Activated B cell treated with CpG ODN at 0.5 μM for 24 hours (primary cell): ENCODE data around the gene UBE2U. TPM values are rescaled to one million over a fixed set of nuclear protein-coding genes. Genes with fewer than 3 reads are reported as not detected.
"Not testable (repeated sequence)": the region's sequence is repeated elsewhere in the genome, so short reads cannot be mapped to it uniquely, and the experiment has no call there.

Source experiments
- ATAC-seq: fragments of 200-7000 bp; cut with Tn5 transposase; one replicate; pipeline ENCODE4 v1.10.0; 2021; ENCODE audit warnings: low read depth, mild to moderate bottlenecking, moderate library complexity
- CTCF ChIA-PET: fragments of 350-600 bp; sonication (Branson Sonifier 250); formaldehyde crosslinking; loops from one replicate; lab custom pipeline; 2021; ENCODE audit warnings: antibody characterized with exemption; lab: Charles Lee
- POLR2A ChIA-PET: fragments of 350-600 bp; sonication (Branson Sonifier 250); formaldehyde crosslinking; loops from one replicate; lab custom pipeline; 2021; ENCODE audit warnings: antibody characterized with exemption; lab: Charles Lee
- DNase-seq: peaks from one replicate; pipeline ENCODE4 v3.0.0; 2022
- H3K27ac Mint-ChIP-seq: one replicate; pipeline ENCODE4 v1.8.0; 2020; ENCODE audit warnings: mixed read lengths
- H3K27me3 Mint-ChIP-seq: one replicate; pipeline ENCODE4 v1.8.0; 2021; ENCODE audit warnings: mixed read lengths
- H3K36me3 Mint-ChIP-seq: one replicate; pipeline ENCODE4 v1.8.0; 2021; ENCODE audit warnings: low read depth, mixed read lengths
- H3K4me1 Mint-ChIP-seq: one replicate; pipeline ENCODE4 v1.8.0; 2021; ENCODE audit warnings: mixed read lengths
- H3K4me3 Mint-ChIP-seq: one replicate; pipeline ENCODE4 v1.8.0; 2020; ENCODE audit warnings: mild to moderate bottlenecking, mixed read lengths
- H3K9me3 Mint-ChIP-seq: one replicate; pipeline ENCODE4 v1.8.0; 2020; ENCODE audit warnings: mixed read lengths
- intact Hi-C: fragments of 100-400 bp; cut with micrococcal nuclease; formaldehyde crosslinking; loops from one replicate; pipeline ENCODE4 v1.15.1; 2024
- total RNA-seq: library from RNA; stranded (reverse); gene quantifications from 2 replicates; pipeline ENCODE4 v1.2.3, GENCODE V29; 2022
- TF ChIP-seq, protein P1 (sequence below): fragments of 200-600 bp; IDR thresholded peaks from one replicate; pipeline ENCODE4 v1.8.0; 2022; ENCODE audit warnings: antibody characterized with exemption, mild to moderate bottlenecking

Gene UBE2U
- total RNA-seq, 1 donor from 2014 or later: not detected

DNA sequence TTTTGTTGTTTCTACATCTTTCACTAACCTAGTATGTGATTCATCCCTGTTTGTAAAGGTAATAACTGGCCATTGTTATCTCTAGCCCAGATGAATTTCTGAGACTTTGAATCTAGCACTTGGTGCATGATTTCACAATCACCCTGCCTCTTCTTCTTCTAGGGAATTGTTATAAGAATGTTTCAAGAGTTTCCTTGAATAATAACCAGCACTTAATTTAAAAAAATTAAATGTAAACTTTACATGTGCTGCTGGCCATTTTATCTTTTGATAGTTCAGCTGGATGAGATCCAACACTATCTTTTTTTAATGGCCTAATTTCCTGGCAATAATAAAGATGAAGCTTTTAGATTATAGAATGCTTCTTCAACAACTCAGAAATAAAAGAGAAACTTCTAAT lies 31.8 kb downstream of the UBE2U start:
- CTCF ChIA-PET: no interaction called here
- ATAC-seq: no peak
- Mint-ChIP-seq H3K36me3 (no peaks in the 10 kb centered on the region), H3K4me1 (no peaks in the 10 kb centered on the region), H3K27ac (no peak overlapping the region), H3K27me3 (peaks cover 11% of the 10 kb centered on the region), H3K4me3 (no peak overlapping the region), H3K9me3 (no peaks in the 10 kb centered on the region)
- POLR2A ChIA-PET: no interaction called here
- DNase-seq: no peak
- TF ChIP-seq, protein P1, sequence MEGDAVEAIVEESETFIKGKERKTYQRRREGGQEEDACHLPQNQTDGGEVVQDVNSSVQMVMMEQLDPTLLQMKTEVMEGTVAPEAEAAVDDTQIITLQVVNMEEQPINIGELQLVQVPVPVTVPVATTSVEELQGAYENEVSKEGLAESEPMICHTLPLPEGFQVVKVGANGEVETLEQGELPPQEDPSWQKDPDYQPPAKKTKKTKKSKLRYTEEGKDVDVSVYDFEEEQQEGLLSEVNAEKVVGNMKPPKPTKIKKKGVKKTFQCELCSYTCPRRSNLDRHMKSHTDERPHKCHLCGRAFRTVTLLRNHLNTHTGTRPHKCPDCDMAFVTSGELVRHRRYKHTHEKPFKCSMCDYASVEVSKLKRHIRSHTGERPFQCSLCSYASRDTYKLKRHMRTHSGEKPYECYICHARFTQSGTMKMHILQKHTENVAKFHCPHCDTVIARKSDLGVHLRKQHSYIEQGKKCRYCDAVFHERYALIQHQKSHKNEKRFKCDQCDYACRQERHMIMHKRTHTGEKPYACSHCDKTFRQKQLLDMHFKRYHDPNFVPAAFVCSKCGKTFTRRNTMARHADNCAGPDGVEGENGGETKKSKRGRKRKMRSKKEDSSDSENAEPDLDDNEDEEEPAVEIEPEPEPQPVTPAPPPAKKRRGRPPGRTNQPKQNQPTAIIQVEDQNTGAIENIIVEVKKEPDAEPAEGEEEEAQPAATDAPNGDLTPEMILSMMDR: no peak
- intact Hi-C loops: no loop called here

DNA sequence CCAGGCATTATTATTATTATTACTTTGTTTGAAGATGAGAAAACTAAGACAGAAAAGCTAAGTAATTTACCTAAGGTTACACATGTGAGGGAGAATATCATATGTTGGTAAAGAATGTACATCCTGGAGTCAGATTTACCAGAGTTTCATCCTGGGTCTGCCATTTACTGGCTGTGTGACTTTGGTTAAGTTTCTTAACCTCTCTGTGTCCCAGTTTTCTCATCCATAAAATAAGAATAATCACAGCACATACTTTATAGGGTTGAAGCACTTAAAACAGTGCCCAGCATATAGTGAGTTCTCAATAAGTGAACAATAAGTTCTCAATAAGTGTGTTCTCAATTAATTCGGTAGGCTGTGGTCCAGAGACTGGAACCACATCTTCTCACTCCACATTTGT lies 32.5 kb downstream of the UBE2U start:
- intact Hi-C loops: no loop called here
- TF ChIP-seq, protein P1: no peak
- H3K4me3 Mint-ChIP-seq: no peak overlapping the region
- CTCF ChIA-PET: no interaction called here
- POLR2A ChIA-PET: no interaction called here
- peaks cover 1% of the 10 kb centered on the region for H3K4me1 Mint-ChIP-seq
- H3K27me3 Mint-ChIP-seq: peaks cover 11% of the 10 kb centered on the region
- ATAC-seq (no peak), DNase-seq (no peak)
- H3K27ac Mint-ChIP-seq: no peak overlapping the region
- H3K9me3 Mint-ChIP-seq: no peaks in the 10 kb centered on the region
- no peaks in the 10 kb centered on the region for H3K36me3 Mint-ChIP-seq

DNA sequence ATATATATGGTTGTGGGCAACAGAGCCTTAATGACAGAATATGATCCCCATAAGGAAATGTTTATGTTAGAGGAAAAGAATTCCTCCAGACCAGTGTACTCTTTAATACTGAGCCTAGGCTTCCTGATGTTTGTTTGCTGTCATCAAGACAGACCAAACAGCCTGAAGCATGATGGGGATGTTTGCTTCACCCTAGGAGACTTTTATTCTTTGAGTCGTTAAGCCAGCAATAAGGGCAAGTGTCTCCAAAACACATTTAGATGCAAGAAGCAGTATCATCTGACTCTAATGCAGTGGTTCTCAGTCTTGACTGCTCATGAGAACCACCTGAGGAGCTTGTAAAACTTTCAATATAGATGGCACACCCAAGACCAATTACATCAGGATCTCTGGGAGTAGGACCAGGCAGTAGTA lies 33.1 kb downstream of the UBE2U start:
- Mint-ChIP-seq H3K4me3 (no peak overlapping the region), H3K9me3 (no peaks in the 10 kb centered on the region), H3K27me3 (peaks cover 11% of the 10 kb centered on the region), H3K4me1 (peaks cover 1% of the 10 kb centered on the region), H3K36me3 (no peaks in the 10 kb centered on the region), H3K27ac (no peak overlapping the region)
- ATAC-seq (no peak), DNase-seq (no peak)
- TF ChIP-seq, protein P1: no peak
- ChIA-PET POLR2A (no interaction called here), CTCF (no interaction called here)
- intact Hi-C loops: no loop called here

DNA sequence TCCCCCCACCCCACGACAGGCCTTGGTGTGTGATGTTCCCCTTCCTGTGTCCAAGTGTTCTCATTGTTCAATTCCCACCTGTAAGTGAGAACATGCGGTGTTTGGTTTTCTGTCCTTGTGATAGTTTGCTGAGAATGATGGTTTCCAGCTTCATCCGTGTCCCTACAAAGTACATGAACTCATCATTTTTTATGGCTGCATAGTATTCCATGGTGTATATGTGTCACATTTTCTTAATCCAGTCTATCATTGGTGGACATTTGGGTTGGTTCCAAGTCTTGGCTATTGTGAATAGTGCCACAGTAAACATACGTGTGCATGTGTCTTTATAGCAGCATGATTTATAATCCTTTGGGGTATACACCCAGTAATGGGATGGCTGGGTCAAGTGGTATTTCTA lies 36.1 kb downstream of the UBE2U start:
- intact Hi-C loops, DNase-seq, H3K9me3 Mint-ChIP-seq, H3K4me3 Mint-ChIP-seq, H3K4me1 Mint-ChIP-seq, H3K27ac Mint-ChIP-seq, H3K27me3 Mint-ChIP-seq, CTCF ChIA-PET, POLR2A ChIA-PET, H3K36me3 Mint-ChIP-seq, ATAC-seq: not testable (repeated sequence)

DNA sequence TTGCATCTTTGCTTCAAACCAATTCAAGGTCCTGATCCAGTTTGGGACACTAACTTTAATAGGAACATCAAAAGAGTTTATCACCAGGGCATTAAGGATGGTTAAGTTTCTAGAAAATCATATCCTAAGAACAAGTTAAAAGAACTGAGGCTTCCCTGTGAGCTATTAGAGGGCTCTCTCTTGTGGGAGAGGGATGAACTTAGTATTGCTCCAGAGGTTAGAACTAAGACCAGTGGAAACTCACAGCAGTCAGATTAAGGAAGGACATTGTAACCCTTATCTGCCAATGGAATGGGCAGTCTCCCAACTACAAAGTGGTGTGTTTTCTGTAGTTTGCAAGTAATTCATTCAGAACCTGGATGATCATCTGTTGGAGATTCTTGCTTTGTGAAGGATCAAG lies 36.8 kb downstream of the UBE2U start:
- ChIA-PET CTCF (no interaction called here), POLR2A (no interaction called here)
- H3K27ac Mint-ChIP-seq: no peak overlapping the region
- H3K4me3 Mint-ChIP-seq: no peak overlapping the region
- intact Hi-C loops: loop anchor here (5.0 kb wide), 1 partner anchor 103 kb away; no protein-coding TSS in a partner anchor
- H3K36me3 Mint-ChIP-seq: no peaks in the 10 kb centered on the region
- no peaks in the 10 kb centered on the region for H3K9me3 Mint-ChIP-seq
- peaks cover 9% of the 10 kb centered on the region for H3K27me3 Mint-ChIP-seq
- peaks cover 10% of the 10 kb centered on the region for H3K4me1 Mint-ChIP-seq
- TF ChIP-seq, protein P1: no peak
- DNase-seq (no peak), ATAC-seq (no peak)

DNA sequence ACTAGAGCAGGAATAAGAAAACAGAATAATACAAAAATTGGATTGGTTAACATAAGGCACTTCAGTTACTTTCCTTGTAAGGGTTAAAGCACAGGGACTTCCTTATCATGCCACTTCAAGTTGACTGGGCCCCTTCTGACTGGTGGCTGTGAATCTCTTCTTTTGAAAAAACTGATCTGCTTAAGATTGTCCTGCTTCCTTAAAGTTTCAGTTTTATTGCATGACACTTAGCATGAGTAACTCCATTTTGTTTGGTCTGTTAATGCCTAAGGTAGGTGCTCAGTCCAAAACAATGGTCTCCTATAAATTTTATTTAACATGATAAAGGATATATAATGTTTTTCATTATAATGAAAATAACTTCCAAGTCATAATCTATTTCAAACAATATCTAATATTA lies 37.6 kb downstream of the UBE2U start:
- no peak overlapping the region for H3K4me3 Mint-ChIP-seq
- DNase-seq: no peak
- intact Hi-C loops: loop anchor here (5.0 kb wide), 1 partner anchor 104 kb away; no protein-coding TSS in a partner anchor
- H3K4me1 Mint-ChIP-seq: peaks cover 15% of the 10 kb centered on the region
- ChIA-PET POLR2A (no interaction called here), CTCF (no interaction called here)
- H3K27me3 Mint-ChIP-seq: peaks cover 9% of the 10 kb centered on the region
- no peaks in the 10 kb centered on the region for H3K9me3 Mint-ChIP-seq
- ATAC-seq: no peak
- H3K27ac Mint-ChIP-seq: no peak overlapping the region
- TF ChIP-seq, protein P1: no peak
- no peaks in the 10 kb centered on the region for H3K36me3 Mint-ChIP-seq
